WTC11 (cell line): ENCODE results near the gene FGFR3.

ENCODE experiments used
- MAX ChIP-seq: sonication (generic); formaldehyde crosslinking; IDR thresholded peaks from 2 replicates; pipeline ENCODE4 v1.8.0; 2022; ENCODE audit warnings: mild to moderate bottlenecking, missing genetic modification reagents
- NR1H2 ChIP-seq: sonication (generic); formaldehyde crosslinking; IDR thresholded peaks from 2 replicates; pipeline ENCODE4 v1.9.0; 2021; ENCODE audit warnings: mild to moderate bottlenecking, moderate library complexity, missing genetic modification reagents

DNA sequence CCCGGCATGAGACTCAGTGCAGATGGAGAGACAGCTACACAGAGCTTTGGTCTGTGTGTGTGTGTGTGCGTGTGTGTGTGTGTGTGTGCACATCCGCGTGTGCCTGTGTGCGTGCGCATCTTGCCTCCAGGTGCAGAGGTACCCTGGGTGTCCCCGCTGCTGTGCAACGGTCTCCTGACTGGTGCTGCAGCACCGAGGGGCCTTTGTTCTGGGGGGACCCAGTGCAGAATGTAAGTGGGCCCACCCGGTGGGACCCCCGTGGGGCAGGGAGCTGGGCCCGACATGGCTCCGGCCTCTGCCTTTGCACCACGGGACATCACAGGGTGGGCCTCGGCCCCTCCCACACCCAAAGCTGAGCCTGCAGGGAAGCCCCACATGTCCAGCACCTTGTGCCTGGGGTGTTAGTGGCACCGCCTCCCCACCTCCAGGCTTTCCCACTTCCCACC lies 14.3 kb downstream of the FGFR3 start:
- TF ChIP-seq MAX (CRISPR knock-in tag) (no peak), NR1H2 (CRISPR knock-in tag) (no peak)
